GM23338 (cell line): Measurements from ENCODE around the gene MED12L. TPM values are rescaled to one million over a fixed set of nuclear protein-coding genes. Genes with fewer than 3 reads are reported as not detected.
A peak's percentile ranks its signal among the peaks of the same experiment; 100 is the strongest.

Experiments used
- ATAC-seq: fragments of 200-7000 bp; cut with Tn5 transposase; 3 replicates; pipeline ENCODE4 v1.9.1; 2020
- DNase-seq: peaks from one replicate; pipeline ENCODE4 v3.0.0-alpha.2; 2015; ENCODE audit warnings: low spot score
- H2AFZ ChIP-seq: fragments of 200-600 bp; sonication (generic); 2 replicates; pipeline ENCODE4 v1.8.0; 2016; ENCODE audit warnings: antibody characterized with exemption, mild to moderate bottlenecking, moderate library complexity
- H3F3A ChIP-seq: fragments of 200-600 bp; sonication (generic); replicated peaks from 2 replicates; pipeline ENCODE4 v1.8.0; 2017; ENCODE audit warnings: antibody characterized with exemption, mixed run types, low read depth
- H3K27ac ChIP-seq: fragments of 200-600 bp; sonication (generic); 2 replicates; pipeline ENCODE4 v1.6.1; 2016; ENCODE audit warnings: low read depth
- H3K27me3 ChIP-seq: fragments of 200-600 bp; sonication (generic); 2 replicates; pipeline ENCODE4 v1.8.0; 2016; ENCODE audit warnings: mild to moderate bottlenecking, mixed run types, moderate library complexity; ENCODE audit not compliant: insufficient read depth
- H3K36me3 ChIP-seq: fragments of 200-600 bp; sonication (generic); 2 replicates; pipeline ENCODE4 v1.8.0; 2016; ENCODE audit warnings: mild to moderate bottlenecking; ENCODE audit not compliant: insufficient read depth
- H3K4me1 ChIP-seq: fragments of 200-600 bp; sonication (generic); 2 replicates; pipeline ENCODE4 v1.8.0; 2016; ENCODE audit warnings: mild to moderate bottlenecking, moderate library complexity; ENCODE audit not compliant: insufficient read depth
- H3K4me2 ChIP-seq: fragments of 200-600 bp; sonication (generic); 2 replicates; pipeline ENCODE4 v1.7.1; 2017; ENCODE audit warnings: mixed run types
- H3K4me3 ChIP-seq: fragments of 200-600 bp; sonication (generic); 2 replicates; pipeline ENCODE4 v1.6.1; 2016; ENCODE audit warnings: mixed run types
- H3K79me2 ChIP-seq: fragments of 200-600 bp; sonication (generic); replicated peaks from 2 replicates; pipeline ENCODE4 v1.8.0; 2017; ENCODE audit warnings: mild to moderate bottlenecking; ENCODE audit not compliant: insufficient read depth
- H3K9me2 ChIP-seq: fragments of 200-600 bp; sonication (generic); 2 replicates; pipeline ENCODE4 v1.8.0; 2017; ENCODE audit not compliant: insufficient read depth
- H4K20me1 ChIP-seq: fragments of 200-600 bp; sonication (generic); replicated peaks from 2 replicates; pipeline ENCODE4 v1.8.0; 2017; ENCODE audit warnings: mild to moderate bottlenecking; ENCODE audit not compliant: insufficient read depth
- H3K27ac Mint-ChIP-seq: 2 replicates; pipeline ENCODE4 v1.8.0; 2020; ENCODE audit warnings: inconsistent platforms, mild to moderate bottlenecking, moderate library complexity, mixed read lengths
- H3K27me3 Mint-ChIP-seq: 3 replicates; pipeline ENCODE4 v1.8.0; 2022; ENCODE audit warnings: low read depth, mild to moderate bottlenecking, moderate library complexity, mixed read lengths, inconsistent platforms; ENCODE audit not compliant: insufficient read depth, poor library complexity
- H3K36me3 Mint-ChIP-seq: 3 replicates; pipeline ENCODE4 v1.8.0; 2021; ENCODE audit warnings: low read depth, mild to moderate bottlenecking, inconsistent platforms, moderate library complexity, mixed read lengths
- H3K4me1 Mint-ChIP-seq: 3 replicates; pipeline ENCODE4 v1.8.0; 2020; ENCODE audit warnings: mild to moderate bottlenecking, inconsistent platforms, mixed read lengths
- H3K4me3 Mint-ChIP-seq: 3 replicates; pipeline ENCODE4 v1.8.0; 2021; ENCODE audit warnings: moderate library complexity, mild to moderate bottlenecking, inconsistent platforms, mixed read lengths
- H3K9me3 Mint-ChIP-seq: 3 replicates; pipeline ENCODE4 v1.8.0; 2020; ENCODE audit warnings: moderate library complexity, mild to moderate bottlenecking, inconsistent platforms, mixed read lengths
- ETS1 ChIP-seq: IDR thresholded peaks from 2 replicates; pipeline ENCODE4 v1.6.1; 2016; ENCODE audit warnings: antibody characterized with exemption
- EZH2 ChIP-seq: fragments of 200-600 bp; sonication (generic); IDR thresholded peaks from one replicate; pipeline ENCODE4 v1.8.0; 2017; ENCODE audit warnings: antibody characterized with exemption, mild to moderate bottlenecking, low read depth; ENCODE audit not compliant: unreplicated experiment
- ZNF331 ChIP-seq: fragments of 250-450 bp; sonication (Bioruptor Pico); IDR thresholded peaks from 2 replicates; pipeline ENCODE4 v1.5.0; 2020; ENCODE audit warnings: low read depth, mild to moderate bottlenecking, moderate library complexity
- ZNF462 ChIP-seq: fragments of 250-450 bp; sonication (Bioruptor Pico); IDR thresholded peaks from 2 replicates; pipeline ENCODE4 v1.5.0; 2020; ENCODE audit warnings: mild to moderate bottlenecking, moderate library complexity
- polyA plus RNA-seq: library from polyadenylated mRNA; unstranded; fragments of >200 nt; fragmentation: Nextera tagmentation; extraction: Ambion mirVana; gene quantifications from 2 replicates; pipeline ENCODE4 v1.2.1, GENCODE V29; 2016
- total RNA-seq: library from RNA; depleted of rRNA; stranded (reverse); fragments of >200 nt; shearing (Covaris generic); gene quantifications from 2 replicates; pipeline ENCODE4 v1.2.3, GENCODE V29; 2014

The MED12L gene
- total and polyA plus RNA-seq, 2 experiments from 2014 or later, result 5.7 to 25.0 TPM

- no peaks in the 10 kb centered on the region for H3K27me3 ChIP-seq
- H3K9me2 ChIP-seq, result no peaks in the 10 kb centered on the region
- H3K36me3 Mint-ChIP-seq, result peaks cover 32% of the 10 kb centered on the region
- H3K36me3 ChIP-seq, result 0 out of 2 replicates have a peak, but pooled peaks cover 5% of the 10 kb centered on the region
- ATAC-seq, result no peak
- H3K27ac Mint-ChIP-seq, result 0 out of 2 replicates have a peak overlapping the region, but pooled peaks have one; percentile 1
- H3K27me3 Mint-ChIP-seq, result peaks cover 4% of the 10 kb centered on the region
- H3K4me1 Mint-ChIP-seq, result peaks cover 4% of the 10 kb centered on the region; the same call in 2 of the 3 replicates
- H3K4me1 ChIP-seq, result no peaks in the 10 kb centered on the region
- H3K4me3 ChIP-seq, result no peak overlapping the region
- H3F3A ChIP-seq, result no peaks in the 10 kb centered on the region
- no peak overlapping the region for H3K27ac ChIP-seq
- peaks cover 13% of the 10 kb centered on the region; the same call in 2 of the 3 replicates for H3K9me3 Mint-ChIP-seq
- no peak overlapping the region for H3K4me3 Mint-ChIP-seq
- no peak for DNase-seq
- TF ChIP-seq ETS1, result no peak
- TF ChIP-seq ZNF331 (CRISPR knock-in tag), result no peak
- TF ChIP-seq EZH2, result no peak
- TF ChIP-seq ZNF462, result no peak
- 0 out of 2 replicates have a peak, but pooled peaks cover 3% of the 10 kb centered on the region for H3K79me2 ChIP-seq
- H4K20me1 ChIP-seq, result no peaks in the 10 kb centered on the region
- no peak overlapping the region for H2AFZ ChIP-seq
- no peak overlapping the region for H3K4me2 ChIP-seq
Observed at GRCh38 chr3:151133175-151133574, 47.7 kb downstream of the MED12L start.
